Aorta (tissue), 5 donors: ENCODE results near the gene CACNG3. TPM values are rescaled to one million over a fixed set of nuclear protein-coding genes. Genes with fewer than 3 reads are reported as not detected.

Experiments
- ATAC-seq: fragments of 200-7000 bp; cut with Tn5 transposase; one replicate; pipeline ENCODE4 v1.9.1; 2022; ENCODE audit warnings: moderate library complexity; ENCODE audit not compliant: low FRiP score
- DNase-seq, 2 donors: peaks; one replicate each; pipeline ENCODE4 v3.0.0-alpha.2; 2020
- H3K27ac ChIP-seq, 2 donors: one replicate each; pipeline ENCODE4 v1.5.1; 2013; ENCODE audit warnings: low read length in 2 of 2, mild to moderate bottlenecking in 2 of 2, moderate library complexity in 2 of 2, control low read depth in 1 of 2, inconsistent platforms in 1 of 2, low read depth in 1 of 2
- H3K27me3 ChIP-seq, 2 donors: one replicate each; pipeline ENCODE4 v1.6.1; 2013; ENCODE audit warnings: control low read depth in 1 of 2, low read length in 1 of 2, mild to moderate bottlenecking in 1 of 2, moderate library complexity in 1 of 2; ENCODE audit not compliant: insufficient read depth in 2 of 2, control insufficient read depth in 1 of 2
- H3K36me3 ChIP-seq, 2 donors: one replicate each; pipeline ENCODE4 v1.6.1; 2013; ENCODE audit warnings: control low read depth in 1 of 2, low read length in 1 of 2, mild to moderate bottlenecking in 1 of 2; ENCODE audit not compliant: insufficient read depth in 2 of 2, control insufficient read depth in 1 of 2
- H3K4me1 ChIP-seq, 2 donors: one replicate each; pipeline ENCODE4 v1.6.1; 2013; ENCODE audit warnings: low read length in 2 of 2, control low read depth in 1 of 2, mild to moderate bottlenecking in 1 of 2, moderate library complexity in 1 of 2; ENCODE audit not compliant: insufficient read depth in 2 of 2, control insufficient read depth in 1 of 2
- H3K4me3 ChIP-seq, 2 donors: one replicate each; pipeline ENCODE4 v1.5.1; 2013; ENCODE audit warnings: low read length in 2 of 2, control low read depth in 1 of 2, mild to moderate bottlenecking in 1 of 2
- H3K9me3 ChIP-seq: one replicate; pipeline ENCODE4 v1.6.1; 2013; ENCODE audit warnings: mild to moderate bottlenecking, low read length; ENCODE audit not compliant: control insufficient read depth
- WGBS, 2 donors: extraction: QIAGEN DNeasy Blood & Tissue Kit; methylation state at CpG; one replicate each; pipeline ENCODE4 v1.1.7; 2013; 5-methylcytosine and 5-hydroxymethylcytosine counted together
- intact Hi-C, 2 donors: fragments of 100-400 bp; cut with DNase I; formaldehyde crosslinking; loops; one replicate each; pipeline versions ENCODE4 v1.14.2 to v1.15.0; 2022
- polyA plus RNA-seq, 2 donors: library from polyadenylated mRNA; stranded (reverse); fragments of 200-250 nt; gene quantifications; one replicate each; pipeline ENCODE4 v1.2.3, GENCODE V29; 2013
- total RNA-seq, 2 donors: library from RNA; stranded (reverse); fragmentation: NEBNext Ultra II Directional; extraction: Animal tissue kit (Norgen Biotek cat#: 25700); gene quantifications; one replicate each; pipeline ENCODE4 v1.2.1, GENCODE V29; 2021
- donor health status: healthy with polysubstance abuse.
- donor health status: Bipolar disorder and iron deficiency.
- donor health status: DM: no; HTN: no; CAD: no.
- donor health status: DM: no; HTN: no; CAD: no.
- donor health status: DM: yes; HTN: yes; CAD: no.

CACNG3 gene
- total and polyA plus RNA-seq, 4 donors: not detected

DNA sequence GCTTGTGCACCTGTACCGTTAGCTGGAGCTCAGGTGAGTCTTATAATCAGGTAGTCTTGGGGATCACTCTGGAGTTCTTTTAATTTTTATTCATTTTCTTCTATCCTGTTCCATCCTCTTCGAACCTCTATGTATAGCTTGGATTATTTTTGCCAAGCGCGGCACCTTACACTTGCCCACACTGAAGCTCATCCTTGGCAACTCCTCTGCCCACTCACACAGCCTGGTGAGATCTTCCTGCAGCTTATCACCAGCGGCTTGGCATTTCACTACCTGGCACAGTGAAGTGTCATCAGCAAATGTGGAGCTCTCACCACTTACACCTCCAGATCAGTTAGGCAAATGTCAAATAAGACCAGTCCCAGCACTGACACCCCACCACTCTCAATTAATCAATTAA is 116.7 kb downstream of the CACNG3 start:
- 84 to 90% methylated on average over 5 of the region's 5 CpGs for WGBS, 2 donors

DNA sequence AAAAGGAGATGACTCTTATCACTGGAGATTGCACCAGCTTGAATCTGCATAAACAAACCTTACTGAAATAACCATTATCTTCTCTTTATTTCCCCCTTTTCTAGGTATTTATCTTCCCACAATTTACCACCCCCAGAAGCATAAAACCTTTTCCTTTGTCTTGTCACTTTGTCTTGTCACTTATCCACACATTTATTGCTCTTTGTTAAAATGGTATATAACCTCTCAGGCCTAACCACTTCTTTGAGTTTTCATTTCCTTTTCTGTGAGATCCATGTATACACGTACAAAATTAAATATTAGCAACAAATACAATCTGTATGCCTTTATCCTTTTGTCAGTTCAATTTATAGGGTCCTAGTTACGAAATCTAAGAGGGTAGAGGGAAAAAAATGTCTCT is 122.9 kb downstream of the CACNG3 start:
- no peaks in the 10 kb centered on the region for H3K4me1 ChIP-seq
- no peaks in the 10 kb centered on the region for H3K27me3 ChIP-seq
- H3K4me3 ChIP-seq: no peak overlapping the region
- ATAC-seq (no peak), DNase-seq (no peak)
- WGBS, 2 donors: 19 to 31% methylated on average over 2 of the region's 2 CpGs
- H3K9me3 ChIP-seq: peaks cover 7% of the 10 kb centered on the region
- intact Hi-C loops: no loop called here
- no peak overlapping the region for H3K27ac ChIP-seq
- H3K36me3 ChIP-seq: no peaks in the 10 kb centered on the region

More for the DNA sequence above, 116.7 kb downstream of the CACNG3 start:
- H3K9me3 ChIP-seq: peaks cover 4% of the 10 kb centered on the region
- H3K4me1 ChIP-seq: no peaks in the 10 kb centered on the region
- H3K27ac ChIP-seq: no peak overlapping the region
- ATAC-seq (no peak), DNase-seq (no peak)
- intact Hi-C loops: no loop called here
- H3K27me3 ChIP-seq: no peaks in the 10 kb centered on the region
- no peaks in the 10 kb centered on the region for H3K36me3 ChIP-seq
- no peak overlapping the region for H3K4me3 ChIP-seq

DNA sequence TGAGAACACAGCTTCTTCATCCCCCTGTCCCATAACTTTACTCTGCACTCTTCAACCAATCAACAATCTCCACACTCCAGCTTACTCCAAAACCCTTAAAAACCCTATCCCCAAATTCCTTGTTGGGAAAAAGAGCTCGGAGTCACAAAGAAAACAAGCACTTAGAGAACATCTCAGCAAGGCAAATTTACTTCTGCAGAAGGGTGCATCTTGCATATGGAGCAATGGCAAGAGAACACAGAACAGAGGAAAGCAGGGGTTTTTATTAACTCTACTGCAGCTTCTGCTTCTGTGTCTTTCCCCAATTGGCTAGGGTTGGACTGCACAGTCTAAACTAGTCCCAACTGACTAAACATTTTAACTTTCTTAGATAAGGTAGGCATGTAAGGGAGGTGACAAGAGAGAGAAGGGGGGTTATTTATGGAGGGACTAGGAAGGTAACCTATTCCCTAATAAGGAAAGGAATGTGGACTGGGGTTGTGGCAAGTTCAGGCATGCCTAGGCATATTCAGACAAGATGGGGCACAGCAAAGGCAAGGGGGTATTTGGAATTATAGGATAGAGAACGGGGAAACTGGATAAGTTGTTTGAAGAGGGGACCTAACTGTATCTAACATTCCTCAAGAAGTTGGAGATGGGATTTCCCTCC is 125.5 kb downstream of the CACNG3 start:
- peaks cover 0 to 1% of the 10 kb centered on the region in 2 donors for H3K27me3 ChIP-seq
- H3K9me3 ChIP-seq: peaks cover 7% of the 10 kb centered on the region
- no peaks in the 10 kb centered on the region for H3K4me1 ChIP-seq
- H3K27ac ChIP-seq: no peak overlapping the region
- no peaks in the 10 kb centered on the region for H3K36me3 ChIP-seq
- WGBS, 2 donors: 35 to 56% methylated on average over 2 of the region's 2 CpGs
- no peak overlapping the region for H3K4me3 ChIP-seq
- ATAC-seq (no peak), DNase-seq (no peak)
- intact Hi-C loops: no loop called here

DNA sequence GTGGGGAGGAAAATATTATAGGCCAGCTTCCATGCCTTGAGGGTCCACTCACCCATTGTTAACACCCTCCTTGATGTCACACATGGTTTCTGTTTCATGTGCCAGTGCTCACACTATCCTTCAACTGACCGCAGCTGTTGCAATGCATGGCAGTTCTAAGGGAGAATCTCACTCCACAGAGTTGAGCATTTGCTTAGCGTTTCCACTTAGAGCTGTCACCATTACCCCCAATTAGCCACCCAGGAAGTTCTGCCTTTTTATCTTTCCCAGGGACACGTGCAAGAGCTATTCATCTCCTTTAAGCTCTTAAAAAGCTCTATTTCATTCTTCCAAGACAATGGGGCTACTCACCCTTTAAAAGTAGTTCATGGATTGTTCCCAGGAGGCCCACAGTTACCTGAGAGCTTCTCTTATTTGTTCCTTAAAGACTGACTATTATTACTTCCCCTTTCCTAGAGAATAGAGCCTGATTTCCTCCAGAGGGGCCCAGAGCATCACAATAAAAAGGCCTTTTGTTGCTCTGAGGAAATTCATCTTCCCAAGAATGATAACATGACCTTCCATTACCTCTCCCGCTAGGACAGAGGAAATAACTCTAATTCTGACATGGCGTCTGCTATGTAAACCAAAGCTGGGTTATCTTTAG is 126.8 kb downstream of the CACNG3 start:
- peaks cover 7% of the 10 kb centered on the region for H3K9me3 ChIP-seq
- 14 to 17% methylated on average over 5 of the region's 5 CpGs for WGBS, 2 donors
- no peaks in the 10 kb centered on the region for H3K4me1 ChIP-seq
- peaks cover 0 to 1% of the 10 kb centered on the region in 2 donors for H3K27me3 ChIP-seq
- H3K36me3 ChIP-seq: no peaks in the 10 kb centered on the region
- DNase-seq: no peak
- H3K27ac ChIP-seq: no peak overlapping the region
- no peak for ATAC-seq
- intact Hi-C loops: no loop called here
- no peak overlapping the region for H3K4me3 ChIP-seq

DNA sequence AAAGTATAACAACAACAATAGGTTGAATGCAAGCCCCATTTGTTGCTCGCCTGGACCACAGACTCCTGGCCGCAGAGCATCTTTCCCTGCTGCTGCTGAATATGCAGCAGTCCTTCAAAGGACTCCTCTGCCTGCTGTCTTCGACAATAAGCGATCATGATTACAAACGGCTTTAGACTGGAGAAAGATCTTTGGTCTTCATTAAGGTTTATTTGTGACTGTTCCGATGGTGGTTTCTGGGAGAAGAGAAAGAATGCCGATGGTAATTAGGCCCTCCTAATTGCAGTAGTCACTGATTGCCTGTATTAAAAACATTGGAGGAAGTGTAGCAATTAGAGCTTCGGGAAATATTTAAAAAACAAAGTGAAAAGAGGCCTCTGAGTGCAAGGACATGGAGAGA is 138.2 kb downstream of the CACNG3 start:
- Histone ChIP-seq H3K27me3 (no peaks in the 10 kb centered on the region), H3K36me3 (no peaks in the 10 kb centered on the region), H3K4me1 (no peaks in the 10 kb centered on the region), H3K9me3 (no peaks in the 10 kb centered on the region), H3K27ac (no peak overlapping the region), H3K4me3 (no peak overlapping the region)
- ATAC-seq: no peak
- intact Hi-C loops: no loop called here
- no peak for DNase-seq
- WGBS, 2 donors: 71 to 82% methylated on average over 8 of the region's 8 CpGs

DNA sequence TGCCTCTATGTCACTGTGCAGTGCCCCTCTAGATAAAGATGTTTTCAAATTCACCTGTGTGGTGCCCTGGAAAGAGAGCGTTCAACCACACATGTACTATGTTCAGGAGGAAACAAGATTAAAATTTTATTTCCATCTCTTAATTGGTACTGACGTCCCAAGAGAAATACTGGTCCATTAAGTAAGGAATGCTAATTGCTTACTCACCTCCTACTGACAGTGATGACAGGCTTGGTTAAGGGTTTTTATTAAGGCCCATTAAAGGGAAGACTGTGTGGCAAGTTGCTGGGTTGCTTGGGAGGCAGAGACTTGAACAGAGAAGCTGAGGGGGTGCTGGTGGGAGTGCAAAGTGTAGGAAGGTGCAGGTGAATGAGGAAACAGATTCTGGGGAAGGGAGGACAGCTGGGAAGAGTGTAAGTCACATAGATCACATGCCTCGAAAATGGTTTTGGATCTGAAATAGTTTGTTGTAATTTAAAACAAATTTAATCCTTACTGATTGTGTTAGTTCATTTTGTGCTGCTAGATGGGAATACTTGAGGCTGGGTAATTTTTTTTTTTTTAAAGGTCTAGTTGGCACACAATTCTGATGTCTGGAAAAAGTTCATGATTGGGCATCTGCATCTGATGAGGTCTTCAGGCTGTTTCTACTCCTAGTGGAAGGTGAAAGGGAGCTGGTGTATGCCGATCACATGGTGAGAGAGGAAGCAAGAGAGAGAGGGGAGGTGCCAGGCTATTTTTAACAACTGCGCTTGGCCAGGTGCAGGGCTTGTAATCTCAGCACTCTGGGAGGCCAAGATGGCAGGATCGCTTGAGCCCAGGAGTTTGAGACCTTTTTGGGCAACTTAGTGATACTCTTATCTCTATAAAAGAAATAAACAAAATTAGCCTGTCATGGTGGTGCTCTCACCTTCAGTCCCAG is 140.5 kb downstream of the CACNG3 start:
- H3K27ac ChIP-seq: no peak overlapping the region
- no peaks in the 10 kb centered on the region for H3K9me3 ChIP-seq
- DNase-seq (no peak), ATAC-seq (no peak)
- no peaks in the 10 kb centered on the region for H3K4me1 ChIP-seq
- 59 to 60% methylated on average over 6 of the region's 6 CpGs for WGBS, 2 donors
- intact Hi-C loops: no loop called here
- no peak overlapping the region for H3K4me3 ChIP-seq
- no peaks in the 10 kb centered on the region for H3K36me3 ChIP-seq
- peaks cover 2 to 4% of the 10 kb centered on the region in 2 donors for H3K27me3 ChIP-seq

DNA sequence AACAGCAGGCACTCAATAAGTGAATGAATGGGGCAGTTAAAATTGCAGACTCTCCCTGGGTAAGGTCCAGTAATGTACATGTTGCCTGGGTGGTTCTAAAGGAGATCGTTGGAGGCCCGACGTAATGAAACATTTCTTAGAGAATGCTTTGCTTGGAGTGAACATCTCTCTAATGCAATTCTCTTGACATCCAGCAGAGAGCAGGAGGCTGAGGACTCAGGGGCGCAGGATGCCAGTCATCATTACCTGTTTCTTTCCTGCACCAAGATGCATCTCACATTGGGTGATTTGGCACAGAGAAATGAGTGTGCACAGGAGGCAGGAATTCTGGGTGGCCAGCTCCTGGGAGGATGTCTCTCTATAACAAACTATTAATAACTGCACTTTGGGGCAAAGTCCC is 152.9 kb downstream of the CACNG3 start:
- no peak overlapping the region for H3K4me3 ChIP-seq
- peaks cover 2% of the 10 kb centered on the region for H3K9me3 ChIP-seq
- H3K27ac ChIP-seq: no peak overlapping the region
- ATAC-seq (no peak), DNase-seq (no peak)
- 62 to 69% methylated on average over 4 of the region's 4 CpGs for WGBS, 2 donors
- H3K4me1 ChIP-seq: no peaks in the 10 kb centered on the region
- H3K27me3 ChIP-seq: peaks cover 0 to 2% of the 10 kb centered on the region in 2 donors
- H3K36me3 ChIP-seq: no peaks in the 10 kb centered on the region
- intact Hi-C loops: no loop called here
